K562 (cell line): ENCODE measurements around the gene LMOD1. TPM values are rescaled to one million over a fixed set of nuclear protein-coding genes. Genes with fewer than 3 reads are reported as not detected.

Experiments used
- ADNP ChIP-seq: fragments of 200-800 bp; sonication (Bioruptor generic); IDR thresholded peaks from 2 replicates; pipeline ENCODE4 v1.6.1; 2016; ENCODE audit warnings: missing genetic modification characterization, missing compliant biosample characterization
- ARNT ChIP-seq, 2 experiments: fragments of 450-650 bp; IDR thresholded peaks; 2 replicates each; pipeline ENCODE4 v1.6.1; 2016; ENCODE audit warnings: mild to moderate bottlenecking in 1 of 2
- BRD4 ChIP-seq: fragments of 200-600 bp; sonication (generic); IDR thresholded peaks from 2 replicates; pipeline ENCODE4 v1.6.1; 2017; ENCODE audit warnings: inconsistent platforms
- CHAMP1 ChIP-seq: fragments of 450-650 bp; IDR thresholded peaks from 2 replicates; pipeline ENCODE4 v1.6.1; 2016; ENCODE audit warnings: mild to moderate bottlenecking
- CHD4 ChIP-seq: fragments of 200-600 bp; sonication (generic); IDR thresholded peaks from 3 replicates; pipeline ENCODE4 v1.6.1; 2012; ENCODE audit warnings: low read depth, mild to moderate bottlenecking, mixed read lengths, low read length, inconsistent platforms; ENCODE audit not compliant: insufficient read depth, insufficient replicate concordance, poor library complexity, severe bottlenecking
- COPS2 ChIP-seq: fragments of 450-650 bp; conservative IDR thresholded peaks from 2 replicates; pipeline ENCODE4 v1.6.1; 2016; ENCODE audit warnings: mild to moderate bottlenecking, moderate library complexity
- FOSL1 ChIP-seq: fragments of 200-800 bp; sonication (Bioruptor generic); conservative IDR thresholded peaks from 2 replicates; pipeline ENCODE4 v1.6.1; 2016; ENCODE audit warnings: missing genetic modification characterization, missing compliant biosample characterization
- HDAC1 ChIP-seq, 2 experiments: fragments of 450-650 bp; IDR thresholded peaks; 2 replicates each; pipeline ENCODE4 v1.6.1; 2016 to 2017; ENCODE audit warnings: inconsistent platforms in 1 of 2, mild to moderate bottlenecking in 1 of 2, moderate library complexity in 1 of 2
- JUNB ChIP-seq: fragments of 450-650 bp; formaldehyde crosslinking; conservative IDR thresholded peaks from 2 replicates; pipeline ENCODE4 v1.4.0; 2020; ENCODE audit warnings: mild to moderate bottlenecking
- KAT2B ChIP-seq: IDR thresholded peaks from one replicate; pipeline ENCODE4 v1.6.1; 2012; ENCODE audit warnings: low read depth, mild to moderate bottlenecking, control low read depth, inconsistent platforms, low read length, moderate library complexity
- LCOR ChIP-seq: sonication (generic); formaldehyde crosslinking; IDR thresholded peaks from 2 replicates; pipeline ENCODE4 v1.8.0; 2022; ENCODE audit warnings: mild to moderate bottlenecking, missing genetic modification reagents
- MXD1 ChIP-seq: fragments of 250-450 bp; sonication (Bioruptor Pico); IDR thresholded peaks from 2 replicates; pipeline ENCODE4 v1.8.0; 2021; ENCODE audit warnings: borderline replicate concordance, mild to moderate bottlenecking, moderate library complexity; ENCODE audit not compliant: poor library complexity, severe bottlenecking
- NCOA6 ChIP-seq: fragments of 450-650 bp; IDR thresholded peaks from 2 replicates; pipeline ENCODE4 v1.6.1; 2017; ENCODE audit warnings: mild to moderate bottlenecking
- RBM39 ChIP-seq: fragments of 200-400 bp; formaldehyde crosslinking; optimal IDR thresholded peaks from 2 replicates; pipeline ENCODE3; 2018; ENCODE audit warnings: low read depth, low read length
- STAT5A ChIP-seq: IDR thresholded peaks from 2 replicates; pipeline ENCODE4 v1.6.1; 2012; ENCODE audit warnings: low read length, inconsistent platforms, borderline replicate concordance
- TEAD4 ChIP-seq, 2 experiments: sonication (generic) in 1 of 2; formaldehyde crosslinking in 1 of 2; IDR thresholded peaks; 2 replicates each; pipeline versions ENCODE4 v1.6.1 to v1.8.0; 2012 to 2022; ENCODE audit warnings: borderline replicate concordance in 1 of 2, inconsistent platforms in 1 of 2, low read length in 1 of 2, mild to moderate bottlenecking in 1 of 2, missing genetic modification reagents in 1 of 2
- ZBTB26 ChIP-seq: fragments of 450-650 bp; formaldehyde crosslinking; IDR thresholded peaks from 2 replicates; pipeline ENCODE4 v1.4.0; 2022; ENCODE audit warnings: missing genetic modification characterization
- ZNF133 ChIP-seq: fragments of 250-450 bp; sonication (Bioruptor Pico); IDR thresholded peaks from 2 replicates; pipeline ENCODE4 v1.4.0; 2020; ENCODE audit warnings: mild to moderate bottlenecking
- ZNF184 ChIP-seq: sonication (generic); formaldehyde crosslinking; IDR thresholded peaks from 2 replicates; pipeline ENCODE4 v1.5.0; 2020; ENCODE audit warnings: missing genetic modification reagents
- ZNF518B ChIP-seq: fragments of 250-450 bp; sonication (Bioruptor Pico); IDR thresholded peaks from 2 replicates; pipeline ENCODE4 v1.5.0; 2021; ENCODE audit warnings: mild to moderate bottlenecking, moderate library complexity
- ZSCAN32 ChIP-seq: fragments of 450-650 bp; formaldehyde crosslinking; IDR thresholded peaks from 2 replicates; pipeline ENCODE4 v1.4.0; 2020; ENCODE audit warnings: mild to moderate bottlenecking, moderate library complexity
- polyA plus RNA-seq, 8 experiments: library from polyadenylated mRNA; depleted of rRNA in 4 of 8; stranded (reverse) in 5 of 8; unstranded in 3 of 8; fragments of >200 nt; fragmentation: Nextera tagmentation in 2 of 8; fragmentation: Illumina TruSeq in 1 of 8; extraction: Ambion mirVana in 2 of 8; extraction: Trizol in 1 of 8; gene quantifications; 2 replicates each; pipeline versions ENCODE4 v1.2.1 to v1.2.3, GENCODE V29; 2011 to 2014; ENCODE audit warnings: inconsistent platforms in 1 of 8, missing spikeins in 1 of 8
- total RNA-seq, 7 experiments: library from RNA; depleted of rRNA in 6 of 7; stranded (reverse); fragments of >200 nt in 6 of 7; fragmentation: Illumina TruSeq in 2 of 7; extraction: Trizol in 2 of 7; gene quantifications; 2 replicates each; pipeline versions ENCODE4 v1.2.1 to v1.2.3, GENCODE V29; 2011 to 2021; ENCODE audit warnings: low replicate concordance in 1 of 7

Gene LMOD1
- total and polyA plus RNA-seq, 9 of the 15 experiments (the other 6 are each of a cell fraction or from before 2014, with no cell fraction given): 0.03 to 0.54 (median 0.38) TPM; not detected in 1

- TF ChIP-seq CHAMP1: no peak
- TF ChIP-seq ZBTB26 (CRISPR knock-in tag): peak; percentile 93; the same call in 1 of the 2 replicates
- TF ChIP-seq RBM39: no peak
- TF ChIP-seq LCOR: peak; percentile 87
- no peak for TF ChIP-seq CHD4
- TF ChIP-seq ZSCAN32 (CRISPR knock-in tag): no peak
- peak; percentile 76 for TF ChIP-seq BRD4
- no peak; the same call in 1 of the 2 replicates for TF ChIP-seq ADNP (tag)
- TF ChIP-seq JUNB: no peak
- no peak for TF ChIP-seq ZNF133 (CRISPR knock-in tag)
- peak; percentile 11 to 68 for TF ChIP-seq ARNT (IDR thresholded peaks at IDR 0.05)
- TF ChIP-seq NCOA6: no peak
- no peak for TF ChIP-seq STAT5A
- TF ChIP-seq MXD1: no peak
- TF ChIP-seq COPS2: no peak
- TF ChIP-seq FOSL1: peak; percentile 67; the same call in 1 of the 2 replicates
- TF ChIP-seq KAT2B: no peak
- TF ChIP-seq HDAC1 (IDR thresholded peaks at IDR 0.05): peak in 1 of 2 experiments; percentile 93; a peak in 2 of 4 replicates
- TF ChIP-seq TEAD4 (IDR thresholded peaks at IDR 0.05; ENCODE audit: low read length): no peak
- no peak for TF ChIP-seq TEAD4 (CRISPR knock-in tag; IDR thresholded peaks at IDR 0.05; ENCODE audit: borderline replicate concordance)
- no peak for TF ChIP-seq ZNF184
- TF ChIP-seq ZNF518B: no peak
These were observed 8.8 kb upstream of the LMOD1 start, which contains the start of gene TIMM17A (continued) for GRCh38 chr1:201955009-201955728.
